LNCAP (cell line): ENCODE results near the gene LEMD2.

Experiments used
- TF ChIP-seq, protein P1 (sequence below): fragments of 450-650 bp; IDR thresholded peaks from 2 replicates; pipeline ENCODE4 v1.5.1; 2017; ENCODE audit warnings: mild to moderate bottlenecking

The LEMD2 gene

DNA sequence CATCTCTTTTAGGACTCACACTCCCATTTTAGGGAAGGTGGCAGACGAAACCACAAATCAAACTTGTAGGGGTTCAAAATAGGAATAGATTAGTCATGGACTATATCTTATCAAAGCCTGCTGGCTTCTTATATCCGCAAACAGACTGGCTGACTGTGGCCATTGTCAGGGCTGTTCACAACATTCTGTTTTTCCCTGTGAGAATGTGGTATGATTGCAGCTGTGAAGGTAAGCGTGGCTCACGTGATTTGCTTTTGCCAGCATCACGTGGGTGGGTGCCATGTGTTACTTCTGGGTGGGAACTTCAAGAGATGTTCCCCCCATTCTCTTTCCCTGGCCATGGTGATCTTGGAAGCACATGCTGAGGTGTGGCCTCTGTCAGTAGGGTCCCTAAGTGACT is 48.1 kb downstream of the LEMD2 start:
- TF ChIP-seq, protein P1, sequence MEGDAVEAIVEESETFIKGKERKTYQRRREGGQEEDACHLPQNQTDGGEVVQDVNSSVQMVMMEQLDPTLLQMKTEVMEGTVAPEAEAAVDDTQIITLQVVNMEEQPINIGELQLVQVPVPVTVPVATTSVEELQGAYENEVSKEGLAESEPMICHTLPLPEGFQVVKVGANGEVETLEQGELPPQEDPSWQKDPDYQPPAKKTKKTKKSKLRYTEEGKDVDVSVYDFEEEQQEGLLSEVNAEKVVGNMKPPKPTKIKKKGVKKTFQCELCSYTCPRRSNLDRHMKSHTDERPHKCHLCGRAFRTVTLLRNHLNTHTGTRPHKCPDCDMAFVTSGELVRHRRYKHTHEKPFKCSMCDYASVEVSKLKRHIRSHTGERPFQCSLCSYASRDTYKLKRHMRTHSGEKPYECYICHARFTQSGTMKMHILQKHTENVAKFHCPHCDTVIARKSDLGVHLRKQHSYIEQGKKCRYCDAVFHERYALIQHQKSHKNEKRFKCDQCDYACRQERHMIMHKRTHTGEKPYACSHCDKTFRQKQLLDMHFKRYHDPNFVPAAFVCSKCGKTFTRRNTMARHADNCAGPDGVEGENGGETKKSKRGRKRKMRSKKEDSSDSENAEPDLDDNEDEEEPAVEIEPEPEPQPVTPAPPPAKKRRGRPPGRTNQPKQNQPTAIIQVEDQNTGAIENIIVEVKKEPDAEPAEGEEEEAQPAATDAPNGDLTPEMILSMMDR: no peak

DNA sequence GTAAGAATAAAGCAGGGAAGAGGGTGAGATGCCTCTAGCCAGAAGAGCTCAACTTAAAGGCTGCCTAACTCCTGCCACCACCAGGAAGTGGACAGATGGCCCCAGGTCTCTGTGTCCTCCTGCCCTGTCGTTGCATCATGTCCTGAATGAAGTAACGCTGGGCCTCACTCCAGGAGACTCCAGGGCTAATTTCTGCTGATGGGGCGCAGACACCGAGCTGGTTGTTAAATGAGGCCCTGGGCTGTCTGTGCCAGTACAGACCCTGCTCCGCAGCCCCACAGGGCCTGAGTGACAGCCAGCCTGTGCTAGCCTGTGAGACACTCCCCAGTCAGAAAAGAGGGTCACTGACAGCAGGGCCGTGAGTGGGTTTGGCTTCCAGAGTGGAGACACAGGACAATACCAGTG is 48.7 kb downstream of the LEMD2 start:
- TF ChIP-seq, protein P1: no peak

DNA sequence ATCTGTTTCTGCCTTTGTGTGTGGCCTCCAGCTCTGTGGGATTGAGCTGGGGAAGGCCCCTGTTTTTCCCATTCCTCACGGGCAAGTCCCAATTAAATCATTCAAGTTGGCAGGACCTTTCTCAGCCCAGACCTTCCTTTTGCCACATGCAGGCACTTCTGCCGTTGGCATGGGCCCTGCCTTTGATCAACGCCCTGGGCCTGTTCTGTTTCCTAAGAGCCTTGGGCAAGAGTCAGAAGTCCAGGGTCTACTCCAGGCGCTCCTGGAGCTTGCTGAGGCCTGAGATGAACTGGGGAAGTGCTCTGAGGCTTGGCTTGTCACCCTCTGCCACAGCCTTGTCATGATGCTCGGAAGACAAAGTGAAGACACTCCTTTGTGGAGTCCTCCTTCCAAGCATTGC is 49.4 kb downstream of the LEMD2 start:
- TF ChIP-seq, protein P1: no peak

DNA sequence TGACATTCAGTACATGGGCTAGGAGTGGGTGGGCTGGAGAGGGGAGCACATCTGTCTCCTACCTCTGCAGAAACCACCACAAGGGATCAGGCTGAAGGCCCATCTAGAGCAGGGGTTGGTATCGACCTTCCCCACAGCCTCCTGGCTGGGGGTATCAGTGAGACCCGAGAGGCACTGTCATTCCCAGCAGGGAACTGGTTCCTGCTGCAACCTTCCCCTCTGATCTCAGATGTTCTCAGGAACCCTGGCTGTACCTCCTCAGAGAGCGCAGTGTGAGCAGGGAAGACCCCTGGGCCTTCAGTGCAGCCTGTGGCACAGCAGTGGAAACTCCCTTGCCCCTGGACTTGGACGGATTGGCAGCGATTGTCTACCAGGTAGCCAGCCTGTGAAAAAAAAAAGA is 50.1 kb downstream of the LEMD2 start:
- TF ChIP-seq, protein P1: no peak

DNA sequence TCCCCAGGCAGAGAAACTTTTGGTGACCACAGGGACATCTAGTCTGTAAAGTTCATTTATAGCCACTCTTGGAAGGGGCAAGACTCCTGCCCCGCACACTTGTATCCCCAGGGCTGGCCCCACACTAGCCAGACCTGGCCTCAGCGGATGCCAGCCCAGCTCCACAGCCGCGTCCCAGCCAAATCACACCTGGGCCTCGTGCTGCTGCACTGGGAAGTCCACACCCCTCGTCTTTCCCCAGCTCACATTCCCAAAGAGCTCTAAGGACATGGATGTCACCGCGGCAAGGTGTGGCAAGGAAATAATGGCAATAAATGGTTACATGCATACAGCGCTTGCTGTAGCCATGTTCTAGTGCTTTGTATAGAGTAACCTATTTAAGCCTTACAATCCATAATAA is 50.8 kb downstream of the LEMD2 start:
- TF ChIP-seq, protein P1: no peak

DNA sequence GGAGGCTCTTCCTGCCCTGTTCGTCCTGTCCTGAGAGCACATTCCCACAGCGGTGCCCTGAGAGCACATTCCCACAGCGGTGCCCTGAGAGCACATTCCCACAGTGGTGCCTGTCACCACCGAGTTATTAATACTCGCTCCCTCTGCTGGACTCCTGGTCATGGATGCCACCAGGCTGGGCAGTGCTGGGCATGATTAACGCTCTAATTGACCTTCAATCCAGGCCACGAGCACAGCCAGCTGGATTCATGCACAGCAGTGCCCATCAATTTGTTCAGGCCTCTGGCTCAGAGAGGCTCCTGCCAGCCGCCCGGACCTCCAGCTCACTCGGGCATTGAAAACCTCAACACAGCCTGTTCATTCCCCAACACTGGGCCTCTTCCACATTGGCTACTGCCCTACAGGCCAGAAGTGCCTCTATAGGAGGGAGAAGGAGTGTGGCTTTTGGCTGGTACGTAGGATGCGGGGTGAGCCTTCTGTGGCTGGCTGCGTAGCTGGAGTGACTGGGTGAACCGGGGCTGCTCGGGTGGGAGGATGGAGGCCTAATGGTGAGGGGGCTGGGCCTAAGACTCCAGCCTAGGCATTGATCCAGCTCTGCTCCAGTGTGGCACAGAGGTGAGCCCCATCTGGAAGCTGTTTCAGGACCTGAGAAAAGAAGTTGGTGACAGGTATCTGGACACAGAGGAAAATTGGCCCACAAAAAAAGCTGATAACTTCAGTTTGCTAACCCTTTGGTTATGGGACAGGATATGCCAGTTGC is 51.5 kb downstream of the LEMD2 start:
- TF ChIP-seq, protein P1: no peak

DNA sequence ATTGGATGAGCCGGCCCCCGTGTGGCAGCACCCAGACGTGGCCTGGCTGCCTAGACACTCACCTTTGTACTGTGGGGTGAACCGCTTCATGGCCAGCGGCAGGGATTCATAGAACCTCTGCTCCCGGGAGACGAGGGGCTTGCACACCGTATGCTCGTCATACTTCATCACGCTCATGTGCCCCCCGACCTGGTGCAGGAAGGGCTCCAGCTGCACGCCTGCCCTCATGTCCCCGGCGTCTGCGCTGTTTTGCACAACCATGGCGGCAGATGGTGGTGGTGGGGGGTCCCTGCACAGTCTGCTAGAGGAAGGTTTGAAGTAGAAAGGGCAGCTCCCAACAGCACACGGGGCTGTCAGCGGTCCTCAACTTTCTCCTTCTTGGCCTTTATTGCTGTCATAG is 53.7 kb downstream of the LEMD2 start:
- TF ChIP-seq, protein P1: no peak

DNA sequence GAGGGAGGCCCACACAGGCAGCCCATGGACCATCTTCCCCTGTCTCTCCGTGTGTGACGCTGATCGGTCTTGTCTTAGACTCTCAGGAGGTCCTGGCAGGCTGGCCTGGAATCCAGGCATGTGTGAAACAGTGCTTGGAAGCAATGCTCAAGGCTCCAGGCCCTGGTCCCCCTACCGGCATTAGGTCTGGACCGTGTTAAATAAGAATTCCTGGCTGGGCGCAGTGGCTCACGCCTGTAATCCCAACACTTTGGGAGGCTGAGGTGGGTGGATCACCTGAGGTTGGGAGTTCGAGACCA is 55.3 kb downstream of the LEMD2 start:
- TF ChIP-seq, protein P1: no peak
